Inferior parietal cortex (tissue), 1 donor: ENCODE data around the gene LYPD5.
"Not testable (repeated sequence)": the region's sequence is repeated elsewhere in the genome, so short reads cannot be mapped to it uniquely, and the experiment has no call there.

Experiments
- DNase-seq: peaks from one replicate; pipeline ENCODE4 v3.0.0-alpha.2; 2016; ENCODE audit errors: extremely low spot score

Gene LYPD5

DNA sequence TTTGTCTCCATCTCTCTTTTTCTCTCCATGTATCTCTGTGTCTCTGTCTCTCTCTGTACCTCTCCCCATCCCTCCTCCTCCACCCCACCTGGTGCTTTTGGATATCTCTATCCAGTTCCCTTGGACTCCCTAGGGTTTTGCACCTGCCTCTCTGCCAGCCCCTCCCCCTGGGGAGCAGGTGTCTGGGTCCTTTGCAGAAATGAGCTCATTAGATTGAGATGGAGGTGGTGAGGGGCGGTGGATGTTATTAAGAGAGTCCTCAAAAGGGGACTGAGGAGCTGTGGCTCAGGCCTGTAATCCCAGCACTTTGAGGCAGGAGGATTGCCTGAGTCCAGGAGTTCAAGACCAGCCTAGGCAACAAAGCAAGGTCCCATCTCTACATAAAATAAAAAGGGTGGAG, 23.6 kb downstream of the LYPD5 start:
- DNase-seq, result no peak

DNA sequence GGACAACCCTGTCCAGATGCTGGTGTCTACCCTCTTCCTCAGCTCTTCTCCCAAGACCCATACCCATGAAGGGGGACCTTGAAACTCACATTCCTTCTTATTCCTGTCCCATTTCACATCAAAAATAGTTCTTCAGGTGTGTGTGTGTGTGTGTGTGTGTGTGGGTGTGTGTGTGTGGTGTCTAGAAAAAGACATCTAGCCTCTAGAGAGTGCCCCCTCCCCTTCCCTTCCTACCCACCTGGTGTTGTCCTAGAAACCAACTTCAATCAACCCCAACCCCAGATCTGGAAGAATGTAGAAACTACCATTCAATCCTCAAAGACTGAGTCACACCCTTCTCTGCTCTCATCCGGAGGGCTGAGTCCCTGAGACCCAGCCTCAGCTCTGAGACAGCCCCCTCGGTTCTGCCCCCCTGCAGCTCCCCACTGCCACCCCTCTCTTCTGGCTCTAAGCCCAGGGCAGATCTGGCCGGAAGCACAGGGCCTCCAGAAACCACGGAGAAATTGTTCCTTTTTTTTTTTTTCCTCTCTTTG, 25.0 kb downstream of the LYPD5 start:
- no peak for DNase-seq

DNA sequence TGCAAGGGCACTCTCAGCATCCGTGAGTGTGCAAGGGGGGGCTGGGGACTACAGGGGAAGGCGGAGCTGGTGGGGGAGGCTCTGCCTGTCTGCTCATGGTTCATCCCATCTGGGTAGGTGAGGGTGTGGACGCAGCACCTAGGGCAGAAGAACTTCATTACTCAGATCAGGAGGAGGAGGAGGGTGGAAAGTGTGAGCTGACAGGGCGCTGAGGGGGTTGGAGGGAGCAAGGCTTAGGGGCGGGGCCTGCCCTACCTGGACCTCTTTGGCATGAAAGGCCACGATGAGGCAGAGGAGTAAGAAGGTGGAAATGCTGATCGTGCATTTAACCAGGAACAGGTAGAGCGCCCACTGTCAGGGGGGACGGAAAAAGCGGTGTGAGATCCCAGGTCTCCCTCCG, 26.0 kb downstream of the LYPD5 start:
- no peak for DNase-seq

DNA sequence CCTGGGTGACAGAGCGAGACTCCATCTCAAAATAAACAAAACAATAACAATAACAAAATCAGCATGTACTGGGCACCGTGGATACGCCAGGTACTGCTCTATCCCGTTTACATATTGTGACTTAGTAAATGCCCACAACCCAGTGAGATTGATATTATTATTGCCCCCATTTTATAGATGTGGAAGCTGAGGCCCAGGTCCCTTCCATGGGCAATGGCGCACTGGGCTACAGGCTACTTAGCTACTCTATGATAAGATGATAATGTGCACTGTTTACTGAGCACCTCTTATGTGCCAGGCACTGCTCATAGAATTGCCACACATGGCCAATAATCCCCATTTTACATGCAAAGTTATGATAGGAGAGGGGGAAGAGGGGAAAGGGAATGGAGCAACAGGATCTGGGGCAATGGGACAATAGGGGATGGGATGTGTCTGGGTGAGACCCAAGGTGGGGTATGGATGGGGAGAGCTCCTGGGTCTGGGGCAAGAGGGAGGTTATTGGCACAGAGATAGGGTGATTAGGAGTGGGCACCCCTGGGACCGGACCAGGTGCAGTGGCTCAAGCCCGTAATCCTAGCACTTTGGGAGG, 26.9 kb downstream of the LYPD5 start:
- no peak for DNase-seq

DNA sequence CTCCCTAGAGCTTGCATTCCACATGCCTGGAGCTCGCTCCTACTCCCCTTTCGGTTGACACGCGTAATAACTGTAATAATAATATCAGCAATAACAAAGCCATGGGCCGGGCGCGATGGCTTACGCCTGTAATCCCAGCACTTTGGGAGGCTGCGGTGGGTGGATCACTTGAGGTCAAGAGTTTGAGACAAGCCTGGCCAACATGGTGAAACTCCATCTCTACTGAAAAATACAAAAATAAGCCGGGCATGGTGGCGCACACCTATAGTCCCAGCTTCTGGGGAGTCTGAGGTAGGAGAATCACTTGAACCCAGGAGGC, 27.3 kb downstream of the LYPD5 start:
- not testable (repeated sequence) for DNase-seq

DNA sequence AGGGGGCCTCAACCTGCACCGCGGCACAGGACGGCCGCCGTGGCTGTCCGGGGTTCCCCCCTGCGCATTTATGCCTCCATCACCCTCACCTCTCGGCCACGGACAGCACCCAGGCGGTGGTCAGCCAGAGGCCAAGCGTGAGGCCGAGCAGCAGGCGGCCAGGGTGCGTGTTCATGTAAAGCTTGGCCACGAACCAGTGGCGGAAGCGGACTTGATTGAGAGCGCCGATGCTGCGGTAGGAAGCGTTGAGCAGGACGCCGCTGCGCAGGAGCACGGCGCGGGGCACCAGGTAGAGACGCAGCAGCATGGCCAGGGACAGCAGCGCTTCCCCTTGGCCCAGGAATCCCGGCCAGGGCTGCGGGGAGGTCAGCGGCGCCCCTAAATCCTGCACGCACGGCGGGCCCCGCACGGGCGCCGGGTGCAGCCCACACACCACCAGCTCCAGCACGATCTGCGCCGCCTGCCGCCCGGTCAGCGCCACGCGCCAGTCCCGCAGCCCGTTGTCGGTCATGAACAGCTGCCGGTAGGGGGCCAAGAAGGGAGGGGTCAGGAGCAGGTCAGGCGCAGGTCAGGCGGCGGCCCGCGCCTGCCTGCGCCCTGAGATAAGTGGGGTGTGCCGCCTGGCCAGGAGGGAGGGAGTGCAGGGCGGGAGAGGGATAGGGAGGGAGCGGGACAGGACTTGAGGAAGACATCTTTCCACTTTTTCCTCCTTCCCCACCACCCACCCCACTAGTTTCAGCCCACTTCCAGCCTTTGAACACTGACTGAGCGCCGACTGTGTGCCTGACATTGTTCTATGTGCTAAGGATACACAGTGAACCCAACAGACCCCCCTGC, 27.9 kb downstream of the LYPD5 start:
- DNase-seq, result no peak

DNA sequence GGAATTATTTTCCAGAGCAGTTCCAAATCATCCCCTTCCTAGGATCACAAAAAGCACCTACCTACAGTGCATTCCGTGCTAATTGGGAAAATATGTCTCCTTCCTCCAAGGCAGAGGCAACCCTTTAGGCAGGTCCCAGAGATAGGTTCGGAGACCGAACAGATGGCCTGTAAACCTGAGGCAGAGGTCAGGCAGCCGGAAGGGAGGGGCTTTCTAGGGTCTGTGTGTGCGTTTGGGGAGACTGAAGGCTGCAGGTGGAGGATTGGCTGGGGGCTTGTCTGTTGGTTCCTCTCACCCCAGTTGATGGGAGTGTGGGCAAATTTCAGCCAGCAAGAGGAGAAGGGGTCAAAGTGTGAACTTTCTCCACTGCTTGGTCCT, 28.5 kb downstream of the LYPD5 start:
- no peak for DNase-seq

DNA sequence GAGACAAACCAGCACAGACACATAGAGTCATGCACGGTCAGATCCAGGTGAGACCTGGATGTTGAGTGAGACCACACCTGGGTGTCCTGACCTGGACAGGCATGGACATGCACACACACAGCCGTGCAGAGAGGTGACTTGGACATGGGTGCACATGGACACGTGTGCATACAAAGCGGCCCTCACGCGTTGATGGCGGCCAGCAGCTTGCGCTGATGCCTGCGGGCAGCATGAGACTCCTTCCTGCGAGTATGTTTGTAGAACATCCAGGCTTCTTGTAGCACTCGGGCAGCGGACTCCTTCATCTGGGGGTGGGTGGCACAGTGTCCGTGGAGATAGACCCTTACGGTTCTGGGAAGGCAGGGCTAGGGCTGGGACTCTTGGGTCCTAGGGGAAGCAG, 33.0 kb downstream of the LYPD5 start:
- no peak for DNase-seq

DNA sequence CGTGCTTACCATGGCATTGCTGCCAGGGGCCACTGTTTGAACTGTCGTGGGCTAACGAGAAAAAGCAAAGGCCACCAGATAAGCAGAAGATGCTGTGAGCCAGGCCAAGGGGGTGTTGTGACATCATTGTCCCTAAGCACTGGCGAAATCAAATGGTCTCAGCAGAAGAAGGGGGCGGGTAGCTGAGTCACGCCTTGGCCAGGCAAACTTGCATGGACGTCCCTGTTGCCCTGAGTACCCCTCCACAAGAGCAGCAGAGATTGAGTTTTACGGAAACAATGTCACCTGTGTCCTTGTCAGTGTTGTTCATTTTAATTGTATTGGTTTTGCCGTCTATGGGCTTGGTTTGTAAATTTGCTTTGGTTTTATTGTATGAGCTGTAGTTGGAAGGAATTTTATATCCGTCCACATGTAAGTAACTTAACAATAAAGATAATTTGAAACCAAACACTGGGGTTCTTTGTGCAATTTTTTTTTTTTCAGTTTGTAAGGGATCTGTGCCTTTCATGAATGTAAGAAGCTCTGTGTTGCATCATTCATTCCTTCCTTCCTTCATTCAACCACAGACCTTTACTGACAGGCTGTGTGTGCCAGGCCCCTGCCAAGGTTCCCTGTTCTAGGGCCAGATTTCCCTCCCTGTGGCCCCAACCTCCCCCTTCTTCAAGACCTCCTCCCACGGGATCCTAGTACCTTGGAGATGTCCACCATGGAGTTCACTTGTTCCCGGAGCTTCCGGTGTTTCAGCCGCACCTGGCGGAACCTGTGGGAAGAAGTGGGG, 33.8 kb downstream of the LYPD5 start:
- no peak for DNase-seq

DNA sequence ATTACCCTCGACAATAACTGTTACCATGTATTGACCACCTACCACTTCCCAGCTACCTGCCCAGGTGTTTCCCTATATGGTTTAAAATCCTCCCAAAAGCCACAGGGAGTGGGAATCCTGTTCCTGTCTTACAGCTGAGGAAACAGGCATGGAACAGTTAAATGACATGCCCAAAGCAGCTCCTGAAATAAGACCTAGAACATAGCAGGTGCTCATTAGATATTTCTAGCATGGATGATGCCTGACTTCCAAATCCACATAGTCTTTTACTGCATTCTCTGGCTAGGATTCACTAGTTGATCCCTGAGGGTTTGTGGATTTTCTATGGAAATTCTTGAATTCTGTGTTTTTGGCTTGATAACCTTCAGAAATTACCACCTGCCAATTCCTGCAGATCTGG, 34.4 kb downstream of the LYPD5 start:
- no peak for DNase-seq

DNA sequence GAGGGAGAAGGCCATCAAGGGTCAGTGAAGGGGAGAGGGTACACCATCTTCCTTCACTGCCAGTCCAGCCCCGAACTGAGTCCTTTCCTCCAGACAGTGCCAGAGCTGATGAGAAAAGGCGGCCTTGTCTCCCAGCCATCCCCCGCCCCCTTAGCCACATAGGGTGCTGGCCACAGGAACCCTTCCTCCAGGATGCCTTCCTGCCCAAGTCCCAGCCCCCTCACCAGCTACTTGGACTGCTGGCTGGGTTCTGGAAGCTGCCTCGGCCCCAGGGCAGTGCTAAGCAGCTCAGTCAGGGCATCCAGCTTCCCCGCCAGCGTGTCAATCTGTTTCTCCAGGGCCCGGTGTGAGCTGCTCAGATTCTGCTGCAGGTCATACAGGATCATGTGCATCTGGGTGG, 34.9 kb downstream of the LYPD5 start:
- DNase-seq, result no peak

DNA sequence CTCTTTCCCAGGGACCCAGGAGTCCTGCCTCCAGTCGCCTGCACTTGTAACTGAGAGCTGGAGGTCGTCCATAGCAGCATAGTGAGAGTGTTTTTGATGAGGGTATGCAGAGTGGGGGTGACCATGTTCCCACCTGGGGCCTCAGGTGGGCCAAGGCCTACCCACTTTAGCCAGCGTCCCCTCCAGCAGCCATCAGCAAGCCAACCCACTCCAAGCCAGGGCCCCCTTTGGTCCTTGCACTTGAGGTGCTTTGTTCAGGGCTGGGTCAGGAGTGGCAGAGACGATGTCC, 35.5 kb downstream of the LYPD5 start:
- no peak for DNase-seq

DNA sequence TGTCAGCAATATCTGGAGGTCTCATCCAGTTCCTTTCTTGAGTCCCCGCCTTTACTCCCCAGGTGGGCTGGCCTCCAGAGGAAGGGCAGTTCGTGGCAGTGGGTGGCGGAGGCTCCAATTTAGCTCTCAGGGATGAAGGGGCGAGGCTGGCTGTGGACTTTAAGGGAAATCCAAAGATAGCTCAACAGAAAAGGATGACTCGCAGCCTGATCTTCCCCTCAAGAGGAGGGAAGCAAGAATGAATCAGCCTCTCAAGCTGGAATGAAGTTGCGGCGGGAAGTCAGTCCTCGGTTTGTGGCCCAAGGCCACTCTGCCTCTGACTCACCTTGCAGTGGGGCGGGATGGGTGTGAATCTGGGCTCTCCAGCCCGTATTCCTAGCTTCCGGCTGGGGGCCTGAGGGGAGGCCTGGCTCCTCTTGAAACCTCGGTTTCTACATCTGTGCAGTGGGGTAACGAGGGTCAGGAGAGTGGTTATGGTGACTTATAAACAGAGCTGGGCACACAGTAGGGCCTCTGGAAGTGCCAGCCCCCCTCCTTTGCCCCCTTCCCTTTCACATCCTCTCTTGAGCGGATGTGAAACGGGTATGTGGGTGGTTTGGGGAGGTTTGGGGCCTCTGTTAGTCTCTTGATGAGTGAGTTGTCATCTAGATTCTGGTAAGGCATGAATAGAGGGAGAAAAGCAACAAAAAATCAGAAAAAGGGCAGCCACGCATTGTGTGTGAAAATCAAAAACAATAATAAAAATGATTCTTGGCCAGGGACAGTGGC, 37.0 kb downstream of the LYPD5 start:
- no peak for DNase-seq

DNA sequence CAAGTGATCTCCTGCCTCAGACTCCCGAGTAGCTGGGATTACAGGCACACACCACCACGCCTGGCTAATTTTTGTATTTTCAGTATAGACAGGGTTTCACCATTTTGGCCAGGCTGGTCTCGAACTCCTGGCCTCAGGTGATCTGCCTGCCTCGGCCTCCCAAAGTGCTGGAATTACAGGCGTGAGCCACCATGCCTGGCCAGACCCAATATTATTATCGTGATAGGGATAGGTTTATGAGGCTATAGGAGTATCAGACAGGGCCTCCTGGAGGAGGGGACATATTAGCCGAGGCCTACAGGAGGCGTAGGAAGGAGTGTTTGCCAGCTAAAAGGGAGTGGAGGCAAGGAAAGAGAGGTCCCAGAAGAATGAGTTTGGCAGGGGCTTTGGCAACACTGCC, 37.6 kb downstream of the LYPD5 start:
- DNase-seq, result not testable (repeated sequence)

DNA sequence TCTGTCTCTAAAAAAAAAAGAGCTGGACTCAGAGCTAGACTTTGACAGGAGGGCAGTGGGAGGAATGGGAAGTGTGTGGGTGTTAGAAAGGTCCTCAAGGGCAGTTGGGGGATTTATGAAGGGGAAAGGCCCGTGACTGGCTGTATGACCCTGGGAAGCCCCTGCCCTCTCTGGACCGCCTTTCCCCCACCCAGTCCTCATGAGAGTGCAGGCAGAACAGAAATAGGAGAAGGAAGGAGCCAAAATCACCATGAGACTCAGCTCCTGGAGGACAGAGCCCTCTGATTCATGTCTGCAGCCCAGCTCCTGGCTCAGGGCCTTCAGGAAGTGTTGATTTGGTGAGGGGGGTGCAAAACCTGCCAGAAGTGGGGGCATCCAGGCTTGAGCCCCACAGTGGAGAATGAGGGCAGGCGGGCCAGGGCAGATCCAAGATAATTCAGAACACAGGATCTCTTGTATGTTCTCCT, 38.7 kb downstream of the LYPD5 start:
- DNase-seq, result no peak

DNA sequence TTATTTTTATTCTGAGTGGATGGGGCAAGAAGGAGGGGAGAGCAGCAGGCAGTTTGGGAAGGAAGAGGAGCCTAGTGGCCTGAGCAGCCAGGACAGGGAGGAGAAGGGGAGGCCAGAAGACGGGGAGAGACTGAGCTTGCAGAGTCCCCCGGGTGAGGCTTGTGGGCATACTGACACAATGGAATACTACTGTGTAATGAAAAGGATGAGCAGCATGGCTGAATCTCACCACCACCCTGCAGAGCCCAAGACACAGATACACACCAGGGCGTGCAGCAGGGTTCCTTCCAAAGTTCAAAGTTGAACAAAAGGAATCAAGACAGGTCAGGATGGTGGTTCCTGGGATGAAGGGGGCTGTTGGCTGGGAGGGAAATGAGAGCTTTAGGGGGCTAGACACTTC, 39.4 kb downstream of the LYPD5 start:
- DNase-seq, result no peak

DNA sequence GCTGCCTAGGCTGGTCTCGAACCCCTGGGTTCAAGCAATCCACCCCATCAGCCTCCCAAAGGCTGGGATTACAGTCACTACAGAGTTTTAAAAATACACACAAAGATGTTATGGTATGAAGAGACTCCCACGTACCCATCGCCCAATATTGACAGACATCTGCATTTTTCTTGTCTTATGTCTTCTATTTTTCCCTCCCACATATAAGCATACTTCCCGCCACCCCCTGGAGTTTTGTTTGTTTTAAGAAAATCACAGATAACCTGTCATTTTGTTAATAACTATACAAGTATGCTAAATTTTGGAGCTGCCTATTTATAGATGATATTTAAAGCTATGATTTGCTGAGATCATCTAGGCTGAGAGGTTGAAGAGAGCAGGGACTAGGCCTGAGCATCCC, 41.3 kb downstream of the LYPD5 start:
- DNase-seq, result no peak

DNA sequence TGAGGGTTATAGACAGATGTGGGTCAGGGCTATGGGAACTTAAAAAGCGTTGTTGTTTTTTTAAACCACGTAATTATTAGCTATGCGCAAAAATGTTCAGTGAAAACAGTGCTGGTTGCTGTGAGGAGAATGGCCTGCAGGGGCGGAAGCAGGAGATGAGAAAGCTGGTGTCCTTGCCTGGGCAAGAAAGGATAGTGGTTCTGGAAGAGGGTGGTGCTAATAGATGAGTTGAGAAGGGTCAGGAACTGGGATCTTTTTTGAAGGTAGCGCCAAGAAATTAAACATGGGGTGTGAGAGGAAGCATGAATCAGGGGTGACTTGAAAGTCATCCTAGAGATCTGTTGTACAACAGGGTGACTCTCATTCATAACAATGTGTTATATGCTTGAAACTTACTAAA, 42.7 kb downstream of the LYPD5 start:
- DNase-seq, result no peak

DNA sequence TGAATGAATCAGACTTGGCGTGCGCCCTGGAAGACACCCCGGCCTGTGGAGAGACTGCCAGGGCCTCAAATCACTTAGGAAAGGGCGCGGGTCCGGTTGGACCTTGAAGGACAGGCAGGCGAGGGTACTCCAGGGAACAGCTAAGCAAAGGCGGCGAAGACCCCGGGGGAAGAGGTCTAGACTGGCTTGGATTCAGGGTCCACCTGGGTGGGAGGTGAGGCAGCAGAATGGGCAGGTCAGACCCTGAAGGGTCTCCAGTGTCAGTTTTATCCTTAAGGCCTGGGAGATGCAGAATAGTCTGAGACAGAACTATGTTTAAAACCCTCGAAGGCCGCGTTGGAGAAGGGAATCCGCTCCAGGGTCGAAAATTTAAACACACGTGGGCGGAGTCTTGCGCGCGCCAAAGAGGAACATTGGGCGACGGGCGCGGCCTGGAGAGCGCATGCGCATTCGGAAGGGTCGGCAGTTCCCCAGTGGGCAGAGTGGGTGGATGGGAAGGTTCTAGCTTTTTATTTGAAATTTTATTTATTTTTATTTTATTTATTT, 46.9 kb downstream of the LYPD5 start:
- peak; percentile 83 for DNase-seq

DNA sequence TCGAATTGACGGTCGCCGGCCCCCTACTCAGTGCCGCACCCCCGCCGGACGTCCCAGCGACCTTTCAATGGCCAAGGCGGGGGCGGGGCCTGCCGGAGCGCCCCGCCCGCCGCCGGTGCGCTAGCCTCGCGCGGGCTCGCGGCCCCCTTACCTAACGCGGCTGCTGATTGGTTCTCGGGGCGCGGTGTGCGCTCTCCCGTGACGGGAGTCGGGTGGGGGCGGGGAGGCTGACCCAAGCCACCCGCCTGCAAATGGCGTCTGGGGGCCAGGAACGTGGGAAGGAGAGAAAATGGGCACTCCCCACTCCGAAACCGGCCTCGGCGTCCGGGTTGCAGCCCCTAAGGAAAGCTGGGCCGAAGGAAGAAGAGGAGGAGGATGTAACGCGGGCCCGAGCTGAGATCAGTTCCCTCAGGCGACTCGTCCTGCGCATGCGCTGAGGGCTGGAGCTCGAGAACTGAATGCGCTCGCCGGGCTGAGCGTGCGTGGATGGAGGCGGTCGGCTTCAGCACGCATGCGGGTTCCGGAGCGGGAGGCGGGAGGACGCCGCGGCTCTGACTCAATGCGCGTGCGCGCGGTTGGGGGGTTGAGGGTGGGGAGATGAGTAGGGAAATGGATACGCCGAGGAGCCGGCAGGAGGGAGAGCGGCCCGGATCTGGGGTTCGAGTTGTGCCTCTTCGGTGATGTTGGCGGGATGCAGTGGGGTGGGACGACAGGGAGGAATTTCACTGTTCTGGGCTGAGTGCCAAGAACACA, 47.6 kb downstream of the LYPD5 start, which contains the start of gene SMG9:
Gene SMG9, minus strand, starts transcription at position 460 of the 753 bp plus-strand sequence. CDS start 4,221 bp downstream, outside the sequence.
- DNase-seq, result peak; percentile 98

DNA sequence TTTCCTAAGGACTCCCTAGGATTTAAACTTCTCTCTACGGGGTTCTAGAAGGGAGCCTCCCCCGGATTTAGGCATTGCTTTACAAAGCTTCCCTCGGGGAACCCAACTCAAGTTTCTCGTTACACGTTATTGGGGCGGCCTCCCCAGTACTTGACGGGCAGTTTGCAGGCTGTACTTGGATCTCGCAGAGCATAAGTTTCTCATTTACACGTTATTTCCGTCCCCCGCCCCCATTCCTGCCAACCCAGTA, 48.1 kb downstream of the LYPD5 start:
- DNase-seq, result no peak
